ENCODE results near the gene MAD1L1.

Gene MAD1L1

GRCh38 chr7:2254429-2255144, 21.8 kb upstream of the MAD1L1 start:
- Histone ChIP-seq H3K36me3 (ENCODE audit: control insufficient read depth in 2 of 2, insufficient read depth in 1 of 2, low read length in 2 of 2) (peaks cover 0 to 7% of the 10 kb centered on the region in 2 experiments; a peak in 2 of 3 replicates), H3K4me3 (ENCODE audit: low read depth, low read length) (no peak overlapping the region), H3K27ac (ENCODE audit: extremely low read depth, low read depth, low read length) (no peak overlapping the region), H3K9me3 (ENCODE audit: control insufficient read depth, insufficient read depth, low read depth, low read length) (no peaks in the 10 kb centered on the region), H3K4me1 (ENCODE audit: control insufficient read depth, insufficient read depth, low read length) (no peaks in the 10 kb centered on the region)
- TF ChIP-seq ZNF398 (tag by site-specific recombination; IDR thresholded peaks at IDR 0.05): no peak
- TF ChIP-seq ZBTB26 (tag by site-specific recombination; optimal IDR thresholded peaks at IDR 0.05): no peak
- TF ChIP-seq ZNF423 (tag by site-specific recombination; IDR thresholded peaks at IDR 0.05): no peak
- TF ChIP-seq ZNF132 (tag by site-specific recombination; IDR thresholded peaks at IDR 0.05; ENCODE audit: borderline replicate concordance): no peak
- TF ChIP-seq ZSCAN5A (tag by site-specific recombination; IDR thresholded peaks at IDR 0.05): no peak
- no peak for TF ChIP-seq ZNF37A (tag by site-specific recombination; IDR thresholded peaks at IDR 0.05)
- TF ChIP-seq ZNF10 (tag by site-specific recombination; IDR thresholded peaks at IDR 0.05): no peak
- TF ChIP-seq OSR2 (tag by site-specific recombination; IDR thresholded peaks at IDR 0.05): no peak
- TF ChIP-seq ZBTB48 (tag by site-specific recombination; IDR thresholded peaks at IDR 0.05): no peak
- TF ChIP-seq ZNF596 (tag by site-specific recombination; IDR thresholded peaks at IDR 0.05): no peak
- TF ChIP-seq ZNF544 (tag by site-specific recombination; IDR thresholded peaks at IDR 0.05): no peak
- no peak for TF ChIP-seq ZFP41 (tag by site-specific recombination; IDR thresholded peaks at IDR 0.05; ENCODE audit: borderline replicate concordance)
- TF ChIP-seq BCL6B (tag by site-specific recombination; IDR thresholded peaks at IDR 0.05): no peak
- TF ChIP-seq HOXA7 (CRISPR knock-in tag; IDR thresholded peaks at IDR 0.05; ENCODE audit: borderline replicate concordance): no peak
- no peak for TF ChIP-seq SALL2 (tag by site-specific recombination; IDR thresholded peaks at IDR 0.05; ENCODE audit: borderline replicate concordance)
- no peak for TF ChIP-seq ZNF792 (tag by site-specific recombination; IDR thresholded peaks at IDR 0.05)
- TF ChIP-seq ZNF114 (tag by site-specific recombination; IDR thresholded peaks at IDR 0.05): no peak
- ChIA-PET CTCF (interaction anchor here (0.9 kb wide), 1 partner anchor 9 kb away, joined by 4 read pairs; no protein-coding TSS in a partner anchor), POLR2A (no interaction called here)

GRCh38 chr7:2253525-2254244, 20.9 kb upstream of the MAD1L1 start:
- Histone ChIP-seq H3K9me3 (ENCODE audit: control insufficient read depth, insufficient read depth, low read depth, low read length) (no peaks in the 10 kb centered on the region), H3K36me3 (ENCODE audit: control insufficient read depth in 2 of 2, insufficient read depth in 1 of 2, low read length in 2 of 2) (peaks cover 0 to 7% of the 10 kb centered on the region in 2 experiments; a peak in 2 of 3 replicates), H3K4me1 (ENCODE audit: control insufficient read depth, insufficient read depth, low read length) (no peaks in the 10 kb centered on the region), H3K27ac (ENCODE audit: extremely low read depth, low read depth, low read length) (no peak overlapping the region), H3K4me3 (ENCODE audit: low read depth, low read length) (no peak overlapping the region)
- POLR2A ChIA-PET: no interaction called here
- CTCF ChIA-PET: interaction anchor here (0.9 kb wide), 1 partner anchor 8 kb away, joined by 4 read pairs; no protein-coding TSS in a partner anchor
- TF ChIP-seq PRDM4 (tag by site-specific recombination; IDR thresholded peaks at IDR 0.05) (no peak), ZBTB10 (tag by site-specific recombination; IDR thresholded peaks at IDR 0.05) (no peak), SALL2 (tag by site-specific recombination; IDR thresholded peaks at IDR 0.05; ENCODE audit: borderline replicate concordance) (no peak), ZNF24 (tag by site-specific recombination; IDR thresholded peaks at IDR 0.05) (no peak)

Measured in HEK293 (cell line).